Fibroblast of lung (primary cell): Measurements from ENCODE around the gene RNFT2. TPM values are rescaled to one million over a fixed set of nuclear protein-coding genes. Genes with fewer than 3 reads are reported as not detected.

Experiments
- DNase-seq, 2 donors: peaks; one replicate each; pipeline versions ENCODE4 v3.0.0 to v3.0.0-alpha.2; 2010; ENCODE audit warnings: low read depth in 2 of 2
- H2AFZ ChIP-seq: 2 replicates; pipeline ENCODE4 v1.5.1; 2012; ENCODE audit warnings: low read length, control low read depth, inconsistent platforms
- H3K27ac ChIP-seq: 2 replicates; pipeline ENCODE4 v1.5.1; 2011; ENCODE audit warnings: low read length, control low read depth; ENCODE audit not compliant: insufficient read depth
- H3K27me3 ChIP-seq: 2 replicates; pipeline ENCODE4 v1.5.1; 2011; ENCODE audit warnings: mild to moderate bottlenecking, low read length; ENCODE audit not compliant: control insufficient read depth, insufficient read depth
- H3K36me3 ChIP-seq: 2 replicates; pipeline ENCODE4 v1.5.1; 2011; ENCODE audit warnings: low read length; ENCODE audit not compliant: control insufficient read depth, insufficient read depth
- H3K4me1 ChIP-seq: 2 replicates; pipeline ENCODE4 v1.5.1; 2011; ENCODE audit warnings: low read length; ENCODE audit not compliant: control insufficient read depth, insufficient read depth; ENCODE audit errors: extremely low read depth
- H3K4me2 ChIP-seq: 2 replicates; pipeline ENCODE4 v1.5.1; 2011; ENCODE audit warnings: low read length, control low read depth; ENCODE audit not compliant: insufficient read depth; ENCODE audit errors: extremely low read depth
- H3K4me3 ChIP-seq, 4 experiments: fragments of 200-600 bp in 1 of 4; sonication (generic) in 1 of 4; replicated peaks in 1 of 4; 2 replicates each; pipeline ENCODE4 v1.5.1; 2011 to 2016; ENCODE audit warnings: low read length in 4 of 4, low read depth in 3 of 4, mild to moderate bottlenecking in 3 of 4, control low read depth in 2 of 4, inconsistent platforms in 1 of 4, mixed read lengths in 1 of 4; ENCODE audit not compliant: insufficient read depth in 1 of 4; ENCODE audit errors: control extremely low read depth in 1 of 4
- H3K79me2 ChIP-seq: 2 replicates; pipeline ENCODE4 v1.5.1; 2012; ENCODE audit warnings: mild to moderate bottlenecking, low read length, inconsistent platforms; ENCODE audit not compliant: control insufficient read depth, insufficient read depth
- H3K9ac ChIP-seq: 2 replicates; pipeline ENCODE4 v1.5.1; 2011; ENCODE audit warnings: mild to moderate bottlenecking, low read length, control low read depth; ENCODE audit not compliant: insufficient read depth
- H3K9me3 ChIP-seq: 2 replicates; pipeline ENCODE4 v1.5.1; 2012; ENCODE audit warnings: low read depth, low read length; ENCODE audit not compliant: control insufficient read depth, insufficient read depth
- H4K20me1 ChIP-seq: 2 replicates; pipeline ENCODE4 v1.5.1; 2011; ENCODE audit warnings: low read length; ENCODE audit not compliant: control insufficient read depth, insufficient read depth; ENCODE audit errors: extremely low read depth
- CTCF ChIP-seq, 2 donors: IDR thresholded peaks in 1 of 2; conservative IDR thresholded peaks in 1 of 2; 1 replicate in 1 of 2; 2 replicates in 1 of 2; pipeline ENCODE4 v1.5.1; 2011 to 2012; ENCODE audit warnings: low read length in 2 of 2, control low read depth in 1 of 2, inconsistent platforms in 1 of 2, low read depth in 1 of 2, mild to moderate bottlenecking in 1 of 2
- EZH2 ChIP-seq: IDR thresholded peaks from 2 replicates; pipeline ENCODE4 v1.5.1; 2012; ENCODE audit warnings: low read length, control low read depth, mild to moderate bottlenecking; ENCODE audit errors: missing control alignments
- polyA plus RNA-seq, 2 donors: library from polyadenylated mRNA; depleted of rRNA in 1 of 2; stranded (reverse) in 1 of 2; unstranded in 1 of 2; fragments of >200 nt; gene quantifications; 2 replicates each; pipeline ENCODE4 v1.2.1, GENCODE V29; 2011 to 2012; ENCODE audit warnings: missing spikeins in 1 of 2
- total RNA-seq: library from RNA; depleted of rRNA; stranded (reverse); fragments of >200 nt; gene quantifications from 2 replicates; pipeline ENCODE4 v1.2.1, GENCODE V29; 2014

The RNFT2 gene
- total and polyA plus RNA-seq, 2 donors (not counting 1 experiment from before 2014, with no cell fraction given): 0.95 to 3.1 TPM

- Histone ChIP-seq H3K9ac (no peak overlapping the region), H3K27me3 (no peaks in the 10 kb centered on the region), H3K4me2 (no peak overlapping the region), H3K36me3 (no peaks in the 10 kb centered on the region), H4K20me1 (no peaks in the 10 kb centered on the region), H3K9me3 (no peaks in the 10 kb centered on the region), H3K4me3 (no peak overlapping the region), H2AFZ (no peak overlapping the region), H3K4me1 (no peaks in the 10 kb centered on the region), H3K27ac (no peak overlapping the region), H3K79me2 (no peaks in the 10 kb centered on the region)
- TF ChIP-seq EZH2 (no peak), CTCF (conservative IDR thresholded peaks at IDR 0.05 in 1 of 2, IDR thresholded peaks at IDR 0.05 in 1 of 2; ENCODE audit: low read depth in 1 of 2, low read length in 2 of 2) (no peak)
- no peak for DNase-seq
Observed at GRCh38 chr12:116794725-116795124, 56.6 kb downstream of the RNFT2 start.

DNA sequence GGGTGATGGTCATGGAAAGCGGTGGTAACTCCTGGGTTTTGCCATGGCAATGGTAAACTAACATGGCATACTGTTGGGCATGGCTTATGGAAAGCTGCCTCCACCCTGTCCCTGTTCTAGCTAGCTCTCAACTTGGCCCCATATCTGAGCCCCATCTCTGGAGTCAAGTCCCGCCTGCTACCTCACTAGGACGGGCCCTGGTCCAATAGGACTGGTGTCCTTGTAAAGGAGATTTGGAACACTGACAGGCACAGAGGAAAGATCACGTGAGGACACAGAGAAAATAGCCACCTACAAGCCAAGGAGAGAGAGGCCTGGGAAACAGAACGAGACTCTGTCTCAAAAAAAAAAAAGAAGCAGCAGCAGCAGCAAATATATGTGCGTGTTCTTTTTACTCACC, 59.8 kb downstream of the RNFT2 start:
- TF ChIP-seq CTCF (conservative IDR thresholded peaks at IDR 0.05 in 1 of 2, IDR thresholded peaks at IDR 0.05 in 1 of 2; ENCODE audit: low read depth in 1 of 2, low read length in 2 of 2) (no peak), EZH2 (no peak)
- H3K9ac ChIP-seq: no peak overlapping the region
- H3K79me2 ChIP-seq: no peaks in the 10 kb centered on the region
- no peaks in the 10 kb centered on the region for H3K4me1 ChIP-seq
- H4K20me1 ChIP-seq: no peaks in the 10 kb centered on the region
- no peak overlapping the region for H3K27ac ChIP-seq
- no peaks in the 10 kb centered on the region for H3K27me3 ChIP-seq
- no peak overlapping the region for H3K4me3 ChIP-seq
- H2AFZ ChIP-seq: no peak overlapping the region
- H3K9me3 ChIP-seq: no peaks in the 10 kb centered on the region
- no peak overlapping the region for H3K4me2 ChIP-seq
- no peak for DNase-seq
- H3K36me3 ChIP-seq: no peaks in the 10 kb centered on the region

GRCh38 chr12:116798719-116799118, 60.6 kb downstream of the RNFT2 start:
- no peaks in the 10 kb centered on the region for H3K4me1 ChIP-seq
- no peaks in the 10 kb centered on the region for H4K20me1 ChIP-seq
- H3K27ac ChIP-seq: no peak overlapping the region
- no peaks in the 10 kb centered on the region for H3K79me2 ChIP-seq
- no peaks in the 10 kb centered on the region for H3K9me3 ChIP-seq
- TF ChIP-seq CTCF (conservative IDR thresholded peaks at IDR 0.05 in 1 of 2, IDR thresholded peaks at IDR 0.05 in 1 of 2; ENCODE audit: low read depth in 1 of 2, low read length in 2 of 2): no peak
- TF ChIP-seq EZH2: no peak
- H3K4me2 ChIP-seq: no peak overlapping the region
- no peaks in the 10 kb centered on the region for H3K27me3 ChIP-seq
- no peaks in the 10 kb centered on the region for H3K36me3 ChIP-seq
- no peak for DNase-seq
- H2AFZ ChIP-seq: no peak overlapping the region
- H3K4me3 ChIP-seq: no peak overlapping the region
- no peak overlapping the region for H3K9ac ChIP-seq
